Omental fat pad (tissue), 4 donors: ENCODE results near the gene ACTMAP. TPM values are rescaled to one million over a fixed set of nuclear protein-coding genes. Genes with fewer than 3 reads are reported as not detected.

Experiments used
- ATAC-seq: fragments of 150-250 bp; one replicate; pipeline ENCODE4 v1.9.1; 2016; ENCODE audit warnings: mild to moderate bottlenecking, moderate library complexity; ENCODE audit not compliant: low FRiP score
- DNase-seq: peaks from one replicate; pipeline ENCODE4 v3.0.0-alpha.2; 2019; ENCODE audit warnings: low spot score
- CTCF ChIP-seq, 3 donors: fragments of 450-650 bp; IDR thresholded peaks; one replicate each; pipeline ENCODE4 v1.5.1; 2016 to 2017; ENCODE audit warnings: antibody characterized with exemption in 3 of 3, mild to moderate bottlenecking in 3 of 3, moderate library complexity in 2 of 3
- total RNA-seq, 4 donors: library from RNA; depleted of rRNA; stranded (reverse); fragments of >200 nt; gene quantifications; one replicate each; pipeline ENCODE4 v1.1.0, GENCODE V29; 2016

Gene ACTMAP
- 1 to 10 TPM; 3.2 to 3.8 (median 3.5) TPM for total RNA-seq

GRCh38 chr19:40750058-40750873, at the start of gene ACTMAP:
TSS of gene ACTMAP (minus strand) at chr19:40750477. CDS start at chr19:40749803, 674 bp downstream.
- ATAC-seq (peak; percentile 96), DNase-seq (peak; percentile 98)
- TF ChIP-seq CTCF (IDR thresholded peaks at IDR 0.05) = no peak

GRCh38 chr19:40799558-40800338, 49.5 kb upstream of the ACTMAP start:
- ATAC-seq (peak; percentile 12), DNase-seq (no peak)
- TF ChIP-seq CTCF (IDR thresholded peaks at IDR 0.05) = no peak

GRCh38 chr19:40798683-40799557, 48.6 kb upstream of the ACTMAP start, which contains the start of gene EGLN2:
TSS of gene EGLN2 (plus strand) at chr19:40799191. CDS start at chr19:40800573, 1,382 bp downstream.
- no peak for TF ChIP-seq CTCF (IDR thresholded peaks at IDR 0.05)
- DNase-seq = peak; percentile 100
- ATAC-seq = peak; percentile 91

- peak; percentile 32 for ATAC-seq
Measured at GRCh38 chr19:40797963-40798682, 47.8 kb upstream of the ACTMAP start.

GRCh38 chr19:40797166-40797962, 47.1 kb upstream of the ACTMAP start:
- no peak for DNase-seq
- ATAC-seq = no peak

More at GRCh38 chr19:40797963-40798682, 47.8 kb upstream of the ACTMAP start:
- no peak for TF ChIP-seq CTCF (IDR thresholded peaks at IDR 0.05)
- DNase-seq = no peak

More at GRCh38 chr19:40797166-40797962, 47.1 kb upstream of the ACTMAP start:
- no peak for TF ChIP-seq CTCF (IDR thresholded peaks at IDR 0.05)
